HL-60/S4 treated with phorbol 12-myristate 13-acetate at 8.2 ng/mL for 4 days and 3 days (cell line): Measurements from ENCODE around the gene CPTP.

Experiments used
- in situ Hi-C: fragments of 300-500 bp; cut with MboI; formaldehyde crosslinking; loops from 2 replicates; pipeline ENCODE4 v1.15.0; 2022; ENCODE audit warnings: low sequenced_read_pairs

The CPTP gene

GRCh38 chr1:1332774-1333480, 8.3 kb downstream of the CPTP start:
- in situ Hi-C loops, result no loop called here

- in situ Hi-C loops, result no loop called here
Observed at GRCh38 chr1:1333551-1334241, 9.1 kb downstream of the CPTP start.

DNA sequence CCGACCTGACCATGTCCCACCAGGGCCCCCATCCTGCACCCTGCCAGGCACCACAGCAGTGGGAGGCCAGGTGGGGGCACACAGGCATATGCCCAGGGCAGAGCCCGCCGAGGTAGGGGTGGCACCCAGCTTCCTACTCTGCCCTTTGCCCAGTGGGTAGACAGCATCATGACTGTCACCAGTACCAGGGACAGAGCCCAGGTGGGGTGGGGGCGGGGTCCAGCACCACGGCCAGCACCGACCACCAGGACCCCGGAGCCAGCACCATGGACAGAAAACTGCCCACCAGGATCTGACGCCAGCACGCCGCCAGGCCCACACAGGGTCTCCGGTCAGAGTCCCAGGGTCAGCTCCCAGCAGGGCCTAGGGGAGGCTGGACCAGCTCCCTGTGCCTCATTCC, 10.2 kb downstream of the CPTP start:
- in situ Hi-C loops, result no loop called here

DNA sequence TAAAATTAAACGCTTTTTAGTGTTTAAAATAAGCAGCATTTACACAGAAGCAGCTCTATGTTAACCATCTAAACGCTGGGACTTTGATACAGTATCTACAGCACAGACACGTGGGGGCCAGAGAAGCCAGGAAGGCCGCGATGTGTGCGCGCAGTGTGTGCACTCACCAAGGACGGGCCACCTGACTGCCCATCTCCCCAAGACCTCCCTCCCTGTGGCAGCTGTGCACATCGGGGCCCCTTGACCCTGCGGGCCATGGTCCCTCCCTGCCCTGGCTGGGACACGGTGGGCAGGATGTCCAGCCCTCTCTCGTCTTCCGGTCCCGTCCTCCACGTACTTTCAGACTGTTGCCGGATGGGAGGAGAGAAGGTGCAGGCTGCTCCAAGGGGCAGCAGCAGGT, 10.7 kb downstream of the CPTP start:
- in situ Hi-C loops, result no loop called here

DNA sequence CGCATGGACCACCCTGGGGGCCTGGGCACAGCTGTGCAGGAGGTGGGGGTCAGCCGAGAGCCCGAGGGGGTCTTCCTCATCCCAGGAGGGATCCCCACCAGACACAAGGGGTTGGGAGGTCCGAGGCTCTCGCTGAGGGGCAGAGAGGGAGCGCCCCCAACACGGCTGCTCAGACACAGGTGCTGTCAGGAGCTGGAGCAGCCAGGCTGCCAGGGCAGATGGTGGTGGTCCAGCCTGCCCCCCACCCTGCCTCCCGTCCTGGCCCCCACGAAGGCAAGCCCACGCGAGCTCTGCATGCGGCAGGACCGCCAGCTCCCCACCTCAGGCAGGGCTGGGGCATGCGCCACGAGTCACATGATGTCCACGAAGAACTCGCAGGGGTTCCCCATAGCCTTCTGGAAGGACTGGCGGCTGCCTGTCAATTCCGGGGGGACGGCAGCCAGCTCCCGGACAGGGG, 11.2 kb downstream of the CPTP start:
- in situ Hi-C loops, result no loop called here

GRCh38 chr1:1336446-1336845, 11.8 kb downstream of the CPTP start:
- in situ Hi-C loops, result no loop called here

DNA sequence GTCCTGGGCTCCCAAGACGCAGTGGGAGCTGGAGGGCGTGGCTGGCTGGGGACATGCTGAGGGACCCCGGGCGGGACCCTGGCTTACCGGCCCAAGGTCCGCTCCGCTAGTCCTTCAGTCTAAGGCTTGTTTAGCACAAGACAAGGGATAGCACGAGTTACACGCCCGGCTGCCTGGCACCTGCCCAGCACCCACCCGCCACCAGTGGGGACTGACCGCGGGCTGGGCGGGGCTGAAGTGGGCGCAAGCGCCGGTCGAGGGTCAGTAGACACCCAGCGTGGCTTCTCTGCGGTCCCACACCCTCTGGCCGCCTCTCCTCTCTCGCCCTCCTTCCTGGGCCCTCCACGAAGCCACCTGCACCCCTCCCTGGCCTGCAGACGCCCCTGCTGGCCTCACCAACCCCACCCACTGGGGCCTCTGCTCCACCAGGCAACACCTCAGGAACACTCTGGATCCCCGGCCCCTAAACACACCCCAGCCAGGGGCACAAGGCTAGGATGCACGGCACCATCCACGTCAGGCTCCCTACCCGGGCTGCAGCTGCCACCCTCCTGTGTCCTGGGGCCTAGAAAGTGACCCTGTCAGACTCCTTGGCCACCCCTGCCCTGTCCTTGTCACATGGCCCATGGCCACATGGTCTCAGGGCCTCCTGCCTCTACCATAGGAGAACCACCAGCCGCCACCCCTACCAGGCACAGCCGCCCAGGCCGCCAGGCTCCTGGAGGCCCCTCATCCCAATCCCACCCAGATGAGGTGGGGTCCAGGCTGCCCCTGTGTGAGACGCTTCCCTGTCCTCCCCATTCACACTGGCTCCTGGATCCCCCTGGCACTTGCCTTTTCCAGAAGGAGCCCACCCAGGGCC, 12.6 kb downstream of the CPTP start:
- in situ Hi-C loops, result no loop called here

- in situ Hi-C loops, result no loop called here
Observed at GRCh38 chr1:1337793-1338147, 13.2 kb downstream of the CPTP start.

DNA sequence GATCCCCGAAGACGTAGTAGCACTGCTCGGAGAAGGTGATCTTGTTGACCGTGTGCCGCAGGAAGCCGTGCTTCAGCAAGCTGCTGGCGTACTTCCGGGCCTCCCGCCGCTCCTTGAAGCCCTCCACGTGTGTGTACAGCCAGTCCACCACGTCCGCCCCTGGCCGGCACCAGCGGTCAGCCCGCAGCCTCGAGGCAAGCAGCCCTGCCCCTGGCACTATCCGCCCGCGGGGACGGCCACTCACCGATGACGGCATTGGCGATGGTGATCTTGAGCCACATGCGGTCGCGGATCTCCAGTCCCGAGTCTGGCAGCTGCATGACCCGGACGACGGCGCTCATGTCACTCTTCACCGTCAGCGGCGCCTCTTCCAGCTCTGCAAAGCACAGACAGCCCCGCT, 13.7 kb downstream of the CPTP start:
- in situ Hi-C loops, result no loop called here

DNA sequence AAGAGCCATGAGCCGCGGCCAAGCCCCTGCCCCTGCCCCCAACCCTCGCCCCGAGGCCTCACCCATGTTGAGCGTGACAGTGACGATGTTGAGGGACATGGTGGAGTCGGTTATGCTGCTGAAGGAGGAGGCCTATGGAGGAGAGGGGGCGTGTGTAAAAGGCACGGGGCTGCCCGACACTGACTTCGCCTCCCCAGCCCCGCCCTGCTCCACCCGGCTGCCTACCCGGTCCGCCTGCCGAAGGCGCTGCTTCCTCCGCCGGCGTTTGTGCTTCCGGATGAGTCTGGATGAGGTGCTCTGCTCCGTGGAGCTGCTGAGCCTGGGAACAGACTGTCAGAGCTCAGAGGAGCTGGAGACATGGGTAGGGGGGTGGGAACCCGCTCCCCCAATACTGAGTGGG, 15.6 kb downstream of the CPTP start:
- in situ Hi-C loops, result no loop called here

- in situ Hi-C loops, result no loop called here
Observed at GRCh38 chr1:1340791-1341548, 16.4 kb downstream of the CPTP start.

- in situ Hi-C loops, result no loop called here
Observed at GRCh38 chr1:1341549-1342021, 17.0 kb downstream of the CPTP start.

DNA sequence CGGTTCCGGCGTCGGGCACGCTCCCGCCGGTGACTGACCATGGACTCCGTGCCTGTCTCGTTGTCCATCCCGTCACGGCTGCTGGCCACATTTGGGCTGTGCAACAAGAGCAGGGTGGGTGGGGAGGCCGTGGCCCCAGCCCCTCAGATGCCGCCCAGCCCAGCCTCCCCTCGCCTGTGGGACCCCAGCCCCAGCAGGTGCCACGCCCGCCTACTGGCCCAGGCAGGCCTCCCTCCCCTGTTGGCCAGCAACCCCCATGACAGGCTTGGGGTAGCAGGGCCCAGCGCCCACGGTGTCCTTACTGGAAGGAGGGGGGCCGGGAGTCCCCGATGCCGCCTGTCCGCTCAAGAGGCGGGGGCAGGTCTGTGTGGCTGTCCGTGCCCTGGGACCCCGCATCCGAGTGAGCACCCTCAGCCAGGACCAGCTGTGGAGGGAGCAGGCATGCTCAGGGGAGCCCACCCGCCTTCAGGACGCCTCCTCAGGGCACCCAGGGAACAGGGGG, 17.5 kb downstream of the CPTP start:
- in situ Hi-C loops, result no loop called here

GRCh38 chr1:1342584-1343115, 18.0 kb downstream of the CPTP start:
- in situ Hi-C loops, result no loop called here

DNA sequence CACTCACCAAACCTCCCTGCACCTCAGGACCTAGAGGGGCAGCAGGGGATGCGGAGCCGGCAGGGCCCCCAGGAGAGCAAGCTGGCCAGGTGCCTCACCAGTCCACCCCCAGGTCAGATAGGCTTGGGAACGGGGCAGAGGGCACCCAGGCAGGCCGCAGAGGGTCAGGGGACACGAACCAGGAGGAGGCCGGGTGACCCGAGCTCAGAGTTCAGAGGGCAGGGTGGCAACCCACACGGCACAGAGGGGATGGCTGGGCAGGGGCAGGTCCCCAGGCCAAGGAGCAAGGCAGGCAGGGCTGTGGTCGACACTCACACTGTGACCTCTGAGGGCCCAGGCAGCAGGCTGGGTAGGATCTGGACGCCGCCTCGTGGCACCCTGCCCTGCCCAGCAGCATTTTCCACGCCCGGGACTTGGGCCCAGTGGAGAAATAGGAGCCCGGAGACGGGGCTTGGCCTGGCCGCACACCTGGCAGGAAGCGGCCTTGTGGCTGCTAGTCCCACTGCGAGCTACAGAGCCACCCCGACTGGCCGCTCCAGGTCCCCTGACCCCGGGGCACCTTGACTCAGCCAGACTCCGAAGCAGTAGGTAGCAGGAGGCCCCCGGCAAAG, 19.3 kb downstream of the CPTP start:
- in situ Hi-C loops, result no loop called here

DNA sequence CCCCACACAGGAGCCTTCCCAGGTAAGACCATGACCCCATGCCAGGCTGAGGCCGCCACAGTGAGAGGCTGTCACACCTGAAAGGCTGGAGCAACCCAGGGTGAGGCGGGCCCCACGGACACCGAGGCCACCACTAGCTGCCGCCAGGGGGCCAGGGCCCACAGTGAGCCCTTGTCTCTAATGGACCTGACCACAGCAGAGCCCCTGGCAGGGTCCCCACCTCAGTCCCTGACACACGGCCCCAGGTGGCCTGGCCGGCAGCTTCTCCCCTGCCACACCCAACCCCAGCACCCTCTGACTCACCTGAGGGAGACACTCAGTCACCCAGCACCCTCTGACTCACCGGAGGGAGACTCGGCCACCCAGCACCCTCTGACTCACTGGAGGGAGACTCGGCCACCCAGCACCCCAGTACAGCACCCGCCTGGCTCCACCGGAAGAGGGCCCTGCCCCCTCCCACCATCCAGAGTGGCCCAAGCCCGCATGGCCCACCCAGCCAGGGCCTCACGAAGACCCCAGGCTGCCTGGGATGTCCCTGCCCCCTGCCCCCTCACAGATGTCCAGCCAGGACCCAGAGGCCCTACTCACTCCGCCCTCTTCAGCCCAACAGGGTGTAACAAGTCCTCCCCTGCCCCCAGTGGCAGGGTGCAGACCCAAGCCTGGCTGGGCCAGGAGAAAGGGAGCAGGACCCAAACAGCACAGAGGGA, 20.2 kb downstream of the CPTP start:
- in situ Hi-C loops, result no loop called here

DNA sequence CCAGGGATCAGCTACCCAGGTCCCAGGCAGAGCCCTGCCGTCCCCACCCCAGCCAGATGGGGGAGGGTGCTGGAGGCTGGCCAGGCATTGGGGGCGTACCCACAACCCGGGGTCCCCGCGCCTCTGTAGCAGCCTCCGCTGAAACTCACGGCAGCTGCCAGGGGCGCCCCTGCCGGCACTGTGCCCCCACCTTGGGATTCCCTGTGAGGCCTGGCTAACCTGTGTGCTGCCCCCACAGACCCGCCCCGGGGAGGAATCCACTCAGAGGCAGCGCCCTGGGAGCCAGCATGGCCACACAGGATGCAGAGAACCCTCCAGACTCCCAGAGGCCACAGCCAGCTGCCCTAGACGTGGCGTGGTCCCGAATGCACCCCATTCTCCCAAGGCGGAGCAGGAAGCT, 20.8 kb downstream of the CPTP start:
- in situ Hi-C loops, result no loop called here

DNA sequence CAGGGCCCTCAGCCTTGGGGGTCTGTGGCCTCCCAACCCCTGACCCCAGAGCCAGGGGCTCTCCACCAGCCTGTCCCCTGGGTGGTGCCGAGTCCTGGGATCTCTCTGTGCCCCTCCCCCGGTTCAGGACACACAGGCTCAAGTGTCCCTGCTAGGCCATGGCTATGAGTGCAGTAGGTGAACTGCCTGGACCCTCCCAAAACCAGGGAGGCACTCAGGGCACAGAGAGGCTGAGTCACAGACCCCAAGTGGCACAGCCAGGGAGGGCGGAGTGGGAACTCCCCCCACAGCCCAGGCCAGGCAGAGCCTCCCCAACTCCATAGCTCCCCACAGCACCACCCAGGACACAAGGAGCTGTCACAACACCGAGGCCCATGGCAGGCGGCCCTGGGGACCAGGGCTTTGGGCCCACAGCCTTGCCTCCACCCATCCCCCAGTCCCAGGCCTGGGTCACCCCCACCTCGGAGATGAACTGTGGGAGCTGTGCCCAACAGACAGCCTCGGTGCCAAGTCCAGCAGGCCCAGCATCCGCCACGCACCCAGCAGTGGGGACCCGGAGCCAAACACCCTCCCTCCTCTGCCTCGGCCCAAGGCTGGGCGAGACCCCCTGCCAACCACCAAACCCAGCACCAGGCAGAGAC, 21.4 kb downstream of the CPTP start:
- in situ Hi-C loops, result no loop called here

DNA sequence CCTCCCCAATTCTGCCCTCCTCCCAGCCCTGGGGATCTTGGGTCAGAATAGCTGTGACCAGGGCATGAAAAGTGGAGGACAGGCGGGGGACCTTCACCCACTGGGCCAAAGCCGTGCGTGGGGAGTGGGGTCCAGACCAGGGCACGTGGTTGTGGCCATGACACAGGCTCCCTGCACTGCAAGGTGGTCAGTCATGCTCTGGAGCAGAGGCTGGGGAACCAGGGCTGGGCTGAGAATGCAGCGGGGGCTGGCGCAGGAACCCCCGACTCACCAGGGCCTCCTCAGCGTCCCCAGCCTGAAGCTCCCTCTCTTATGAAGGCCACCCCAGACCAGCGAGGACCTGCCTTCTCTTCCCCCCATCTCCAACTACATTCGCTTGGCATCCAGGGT, 21.9 kb downstream of the CPTP start:
- in situ Hi-C loops, result no loop called here
